Activated CD4-positive, alpha-beta T cell treated with anti-CD3 and anti-CD28 coated beads, Interleukin-2, Interleukin-6, amounts not matched to agents 100 ng/mL and 50 ng/mL, durations not matched to agents 16 hours and 8 hours (primary cell): ENCODE measurements around the gene CETP.

Experiments
- DNase-seq: peaks from one replicate; pipeline ENCODE4 v3.0.0-alpha.2; 2020

CETP gene

DNA sequence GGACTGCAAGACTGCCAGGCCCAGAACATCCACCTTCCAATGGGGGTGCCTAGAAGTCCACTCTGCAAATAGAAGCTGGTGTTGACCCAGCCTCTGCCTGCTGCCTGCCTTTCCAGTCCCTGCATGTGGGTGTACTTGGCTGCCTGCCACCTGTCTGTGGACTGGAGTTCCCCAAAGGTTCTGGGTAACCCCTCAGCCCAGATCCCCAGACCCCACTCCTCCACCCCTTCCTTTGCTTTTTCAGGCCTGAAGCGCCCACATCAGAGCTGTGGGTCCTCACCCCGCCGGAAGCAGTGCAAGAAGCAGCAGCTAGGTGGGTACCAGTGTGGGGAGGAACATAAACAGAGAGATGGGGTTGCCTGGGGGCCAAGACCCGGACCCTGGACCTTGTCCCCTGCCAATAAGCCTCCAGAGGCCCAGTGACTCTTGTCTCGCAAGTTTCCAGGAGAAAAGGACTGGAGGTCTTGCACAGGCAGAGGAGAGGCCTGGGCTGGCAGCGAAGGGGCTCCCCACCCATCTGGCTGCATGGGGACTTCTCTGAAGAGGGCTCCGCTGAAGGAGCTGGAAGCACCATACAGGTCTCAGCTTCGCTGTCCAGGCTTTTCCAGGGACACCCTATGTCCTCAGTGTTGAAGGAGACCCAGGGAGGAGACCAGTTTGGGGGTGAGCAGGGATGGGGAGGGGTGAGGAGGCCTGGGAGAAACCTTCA is 61.9 kb downstream of the CETP start:
- DNase-seq, result peak; percentile 32

DNA sequence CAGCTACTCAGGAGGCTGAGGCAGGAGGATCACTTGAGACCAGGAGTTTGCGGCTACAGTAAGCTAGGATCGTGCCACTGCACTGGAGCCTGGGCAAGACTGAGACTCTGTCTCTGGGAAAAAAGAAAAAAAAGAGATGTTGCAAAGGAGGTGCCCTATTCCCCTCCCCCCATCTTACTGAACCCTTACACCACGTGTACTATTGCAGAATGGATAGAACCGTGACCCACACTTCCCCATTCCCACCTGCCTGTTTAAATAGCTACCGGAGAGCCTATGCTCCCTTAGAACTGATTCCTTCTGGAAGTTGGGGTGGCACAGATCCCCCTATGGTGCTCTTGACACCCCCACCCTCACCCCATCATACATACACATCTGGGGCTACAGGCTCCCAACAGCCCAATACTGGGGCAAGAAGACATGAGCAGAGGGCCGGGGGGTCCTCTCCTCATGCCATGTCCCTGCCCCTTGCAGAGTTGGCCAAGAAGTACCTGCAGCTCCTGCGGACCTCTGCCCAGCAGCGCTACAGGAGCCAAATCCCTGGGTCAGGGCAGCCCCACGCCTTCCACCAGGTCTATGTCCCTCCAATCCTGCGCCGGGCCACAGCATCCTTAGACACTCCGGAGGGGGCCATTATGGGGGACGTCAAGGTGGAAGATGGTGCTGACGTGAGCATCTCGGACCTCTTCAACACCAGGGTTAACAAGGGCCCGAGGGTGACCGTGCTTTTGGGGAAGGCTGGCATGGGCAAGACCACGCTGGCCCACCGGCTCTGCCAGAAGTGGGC is 63.3 kb downstream of the CETP start:
- DNase-seq, result no peak

DNA sequence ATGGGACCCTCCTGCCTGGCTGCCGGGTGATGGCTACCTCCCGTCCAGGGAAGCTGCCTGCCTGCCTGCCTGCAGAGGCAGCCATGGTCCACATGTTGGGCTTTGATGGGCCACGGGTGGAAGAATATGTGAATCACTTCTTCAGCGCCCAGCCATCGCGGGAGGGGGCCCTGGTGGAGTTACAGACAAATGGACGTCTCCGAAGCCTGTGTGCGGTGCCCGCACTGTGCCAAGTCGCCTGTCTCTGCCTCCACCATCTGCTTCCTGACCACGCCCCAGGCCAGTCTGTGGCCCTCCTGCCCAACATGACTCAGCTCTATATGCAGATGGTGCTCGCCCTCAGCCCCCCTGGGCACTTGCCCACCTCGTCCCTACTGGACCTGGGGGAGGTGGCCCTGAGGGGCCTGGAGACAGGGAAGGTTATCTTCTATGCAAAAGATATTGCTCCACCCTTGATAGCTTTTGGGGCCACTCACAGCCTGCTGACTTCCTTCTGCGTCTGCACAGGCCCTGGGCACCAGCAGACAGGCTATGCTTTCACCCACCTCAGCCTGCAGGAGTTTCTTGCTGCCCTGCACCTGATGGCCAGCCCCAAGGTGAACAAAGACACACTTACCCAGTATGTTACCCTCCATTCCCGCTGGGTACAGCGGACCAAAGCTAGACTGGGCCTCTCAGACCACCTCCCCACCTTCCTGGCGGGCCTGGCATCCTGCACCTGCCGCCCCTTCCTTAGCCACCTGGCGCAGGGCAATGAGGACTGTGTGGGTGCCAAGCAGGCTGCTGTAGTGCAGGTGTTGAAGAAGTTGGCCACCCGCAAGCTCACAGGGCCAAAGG is 64.4 kb downstream of the CETP start:
- no peak for DNase-seq

DNA sequence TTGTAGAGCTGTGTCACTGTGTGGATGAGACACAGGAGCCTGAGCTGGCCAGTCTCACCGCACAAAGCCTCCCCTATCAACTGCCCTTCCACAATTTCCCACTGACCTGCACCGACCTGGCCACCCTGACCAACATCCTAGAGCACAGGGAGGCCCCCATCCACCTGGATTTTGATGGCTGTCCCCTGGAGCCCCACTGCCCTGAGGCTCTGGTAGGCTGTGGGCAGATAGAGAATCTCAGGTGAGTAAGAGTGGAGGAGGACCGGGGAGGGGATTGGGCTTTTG is 65.0 kb downstream of the CETP start:
- DNase-seq, result no peak

DNA sequence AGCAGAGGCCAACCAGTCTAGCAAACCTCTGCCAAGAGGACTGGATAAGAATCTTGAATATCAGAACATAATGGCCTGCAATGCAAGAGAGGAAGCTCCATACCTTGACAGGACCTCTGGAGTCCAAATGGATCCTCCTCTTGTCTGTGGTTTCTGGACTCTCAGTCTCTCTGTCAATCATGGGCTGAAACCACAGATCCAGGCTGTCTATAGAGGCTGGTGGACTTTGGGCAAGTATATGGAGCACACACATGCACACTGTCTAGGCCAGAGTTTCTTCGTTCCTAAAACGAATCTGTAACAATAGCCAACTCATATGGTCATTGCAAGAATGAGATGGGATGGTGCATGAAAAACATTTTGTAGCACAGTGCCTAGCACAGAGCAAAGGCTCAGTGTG is 65.3 kb downstream of the CETP start:
- no peak for DNase-seq

DNA sequence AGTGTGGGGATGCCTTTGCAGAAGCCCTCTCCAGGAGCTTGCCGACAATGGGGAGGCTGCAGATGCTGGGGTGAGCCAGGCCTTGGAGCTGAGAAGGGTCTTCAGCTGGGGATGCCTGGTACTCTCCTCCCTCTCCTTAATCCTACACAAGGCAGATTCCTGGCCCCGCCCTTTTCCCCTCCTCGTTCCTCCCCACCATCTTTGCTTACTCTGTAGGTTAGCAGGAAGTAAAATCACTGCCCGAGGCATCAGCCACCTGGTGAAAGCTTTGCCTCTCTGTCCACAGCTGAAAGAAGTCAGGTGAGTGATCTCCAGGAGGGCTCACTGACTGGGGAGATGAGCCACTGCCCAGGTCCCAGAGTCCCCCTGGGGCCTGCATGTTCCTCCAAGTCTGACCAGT is 66.3 kb downstream of the CETP start:
- no peak for DNase-seq

DNA sequence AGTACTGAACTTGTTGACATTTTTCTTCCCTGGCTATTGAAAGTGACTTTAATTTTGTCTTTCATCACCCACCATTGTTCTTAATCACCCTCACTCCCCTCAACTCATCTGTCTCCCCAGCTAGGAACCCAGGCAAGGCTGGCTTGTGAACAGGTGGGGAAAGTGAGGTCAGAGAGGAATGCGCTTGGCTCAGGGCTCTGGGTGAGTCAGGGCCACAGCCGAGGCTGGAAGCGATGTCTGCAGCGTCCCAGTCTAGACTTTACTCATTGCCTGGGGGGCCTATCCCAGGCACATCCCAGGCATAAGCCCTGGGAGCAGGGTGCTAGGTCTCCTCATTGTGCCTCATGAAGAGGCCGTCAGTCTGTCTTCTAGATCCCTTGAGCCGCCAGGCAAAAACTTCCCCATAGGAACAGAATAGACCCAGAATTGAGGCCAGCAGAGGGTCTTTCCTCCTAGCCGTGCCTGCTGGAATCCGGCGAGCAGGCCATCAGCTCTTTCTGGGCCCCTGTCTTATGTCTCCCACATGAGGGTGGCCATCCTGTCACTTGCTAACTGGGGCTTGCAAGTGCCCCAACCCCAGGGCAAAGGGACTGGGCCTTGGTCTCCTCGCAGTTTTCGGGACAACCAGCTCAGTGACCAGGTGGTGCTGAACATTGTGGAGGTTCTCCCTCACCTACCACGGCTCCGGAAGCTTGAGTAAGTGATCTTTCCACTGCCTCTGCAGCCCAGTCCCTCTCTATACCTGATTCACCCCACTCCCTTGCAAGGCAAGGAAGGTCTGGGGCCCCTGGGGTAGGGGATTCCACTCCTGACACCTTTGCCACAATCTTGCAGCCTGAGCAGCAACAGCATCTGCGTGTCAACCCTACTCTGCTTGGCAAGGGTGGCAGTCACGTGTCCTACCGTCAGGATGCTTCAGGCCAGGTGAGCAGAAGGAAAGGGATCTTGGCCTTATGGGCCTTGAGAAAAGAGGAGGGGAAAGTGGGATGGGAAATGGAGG is 67.7 kb downstream of the CETP start:
- no peak for DNase-seq

DNA sequence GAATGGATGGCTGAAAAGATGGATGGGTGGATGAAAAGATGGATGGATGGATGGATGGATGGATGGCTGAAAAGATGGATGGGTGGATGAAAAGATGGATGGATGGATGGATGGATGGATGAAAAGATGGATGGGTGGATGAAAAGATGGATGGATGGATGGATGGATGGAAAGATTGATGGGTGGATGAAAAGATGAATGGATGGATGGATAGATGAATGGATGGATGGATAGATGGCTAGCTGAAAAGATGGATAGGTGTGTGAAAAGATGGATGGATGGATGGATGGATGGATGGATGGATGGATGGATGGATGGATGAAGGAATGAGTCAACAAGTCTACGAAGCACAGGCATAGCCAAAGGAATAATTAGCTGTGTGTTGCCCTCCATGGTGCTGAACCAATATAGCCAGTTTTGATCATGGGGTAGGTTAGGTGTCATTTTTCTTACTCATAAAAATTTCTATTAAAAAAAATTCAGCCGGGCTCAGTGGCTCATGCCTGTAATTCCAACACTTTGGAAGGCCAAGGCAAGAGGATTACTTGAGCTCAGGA is 68.7 kb downstream of the CETP start:
- no peak for DNase-seq

DNA sequence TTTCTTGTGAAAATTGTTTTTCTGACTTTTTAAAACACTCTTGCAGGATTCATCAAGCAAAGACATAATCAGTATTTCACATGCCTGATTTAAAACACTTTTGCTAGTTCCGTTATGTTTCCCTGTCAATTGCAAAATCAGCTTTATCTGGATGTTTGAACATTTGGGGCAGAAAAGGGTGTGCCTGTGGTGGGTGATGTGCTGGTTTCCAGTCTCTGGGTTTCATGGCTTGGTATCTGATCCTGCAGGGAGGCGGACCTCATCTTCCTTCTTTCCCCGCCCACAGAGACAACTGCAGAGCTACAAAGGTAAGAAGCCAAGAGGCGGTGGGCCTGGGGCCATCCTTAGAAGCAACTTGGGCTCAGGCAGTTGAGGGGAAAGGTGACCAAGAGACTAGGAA is 69.4 kb downstream of the CETP start:
- no peak for DNase-seq

DNA sequence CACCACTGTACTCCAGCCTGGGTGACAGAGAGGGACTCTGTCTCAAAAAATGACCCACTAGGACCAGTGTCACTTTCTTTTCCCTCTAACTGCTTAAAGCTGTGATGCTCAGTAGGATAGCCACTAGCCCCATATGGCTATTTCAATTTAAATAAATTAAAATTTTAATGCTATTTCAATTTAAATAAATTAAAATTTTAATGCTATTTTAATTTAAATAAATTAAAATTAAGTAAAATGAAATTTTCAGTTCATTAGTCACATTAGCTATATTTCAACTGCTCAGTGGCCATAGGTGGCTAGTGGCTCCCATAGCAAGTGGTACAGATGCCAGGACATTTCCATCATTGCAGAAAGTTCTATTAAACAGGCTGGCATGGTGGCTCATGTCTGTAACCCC is 70.6 kb downstream of the CETP start:
- no peak for DNase-seq

DNA sequence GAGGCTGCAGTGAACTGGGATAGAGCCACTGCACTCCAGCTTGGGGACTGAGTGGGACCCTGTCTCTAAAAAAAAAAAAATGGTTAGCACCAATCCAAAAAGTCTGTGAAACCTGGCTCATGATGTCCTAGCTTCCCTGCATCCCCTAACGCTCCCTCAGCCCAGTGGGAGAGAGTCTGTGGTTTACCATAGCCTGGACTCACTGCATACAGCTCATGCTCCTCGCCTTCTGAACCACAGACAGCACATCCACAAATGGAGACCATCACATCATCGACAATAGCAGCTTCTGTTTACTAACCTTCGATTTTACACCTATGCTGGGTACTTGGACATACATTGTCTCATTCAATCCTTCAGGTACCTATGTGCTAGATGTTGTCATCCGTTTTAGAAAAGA is 71.2 kb downstream of the CETP start:
- no peak for DNase-seq
